Neural progenitor cell (in vitro differentiated cells): ENCODE measurements around the gene RTN4. TPM values are rescaled to one million over a fixed set of nuclear protein-coding genes. Genes with fewer than 3 reads are reported as not detected.

Source experiments
- DNase-seq: peaks from one replicate; pipeline ENCODE4 v3.0.0-alpha.2; 2016; ENCODE audit warnings: low spot score
- H2AFZ ChIP-seq: fragments of 200-600 bp; sonication (generic); replicated peaks from 2 replicates; pipeline ENCODE4 v1.6.1; 2016; ENCODE audit warnings: antibody characterized with exemption
- H3F3A ChIP-seq: fragments of 200-600 bp; sonication (generic); 2 replicates; pipeline ENCODE4 v1.6.1; 2016; ENCODE audit warnings: antibody characterized with exemption, low read depth
- H3K27ac ChIP-seq: fragments of 200-600 bp; sonication (generic); 2 replicates; pipeline ENCODE4 v1.5.1; 2016; ENCODE audit warnings: mild to moderate bottlenecking
- H3K27me3 ChIP-seq: fragments of 200-600 bp; sonication (generic); 2 replicates; pipeline ENCODE4 v1.6.1; 2016; ENCODE audit warnings: mild to moderate bottlenecking, moderate library complexity
- H3K36me3 ChIP-seq: fragments of 200-600 bp; sonication (generic); 2 replicates; pipeline ENCODE4 v1.5.1; 2016
- H3K4me1 ChIP-seq: fragments of 200-600 bp; sonication (generic); 2 replicates; pipeline ENCODE4 v1.6.1; 2016; ENCODE audit warnings: mixed run types
- H3K4me2 ChIP-seq: fragments of 200-600 bp; sonication (generic); 2 replicates; pipeline ENCODE4 v1.6.1; 2016
- H3K4me3 ChIP-seq: fragments of 200-600 bp; sonication (generic); 2 replicates; pipeline ENCODE4 v1.5.1; 2016
- H3K79me2 ChIP-seq: fragments of 200-600 bp; sonication (generic); 2 replicates; pipeline ENCODE4 v1.6.1; 2016; ENCODE audit warnings: low read depth
- H3K9ac ChIP-seq: fragments of 200-600 bp; sonication (generic); 2 replicates; pipeline ENCODE4 v1.6.1; 2016
- H3K9me3 ChIP-seq: fragments of 200-600 bp; sonication (generic); 2 replicates; pipeline ENCODE4 v1.5.1; 2016; ENCODE audit warnings: low read depth
- H4K20me1 ChIP-seq: fragments of 200-600 bp; sonication (generic); 2 replicates; pipeline ENCODE4 v1.6.1; 2016; ENCODE audit warnings: low read depth
- H3K27ac Mint-ChIP-seq: 3 replicates; pipeline ENCODE4 v1.8.0; 2021; ENCODE audit warnings: mixed read lengths
- H3K27me3 Mint-ChIP-seq: 2 replicates; pipeline ENCODE4 v1.8.0; 2022; ENCODE audit warnings: low read depth, mild to moderate bottlenecking, inconsistent platforms, moderate library complexity, mixed read lengths; ENCODE audit not compliant: insufficient read depth
- H3K36me3 Mint-ChIP-seq: 3 replicates; pipeline ENCODE4 v1.8.0; 2021; ENCODE audit warnings: mixed read lengths
- H3K4me1 Mint-ChIP-seq: 3 replicates; pipeline ENCODE4 v1.8.0; 2021; ENCODE audit warnings: mixed read lengths
- H3K4me3 Mint-ChIP-seq: 3 replicates; pipeline ENCODE4 v1.8.0; 2021; ENCODE audit warnings: mild to moderate bottlenecking, moderate library complexity, mixed read lengths
- H3K9me3 Mint-ChIP-seq: 3 replicates; pipeline ENCODE4 v1.8.0; 2020; ENCODE audit warnings: mixed read lengths
- CTCF ChIP-seq: fragments of 200-600 bp; sonication (generic); IDR thresholded peaks from 2 replicates; pipeline ENCODE4 v1.5.1; 2017; ENCODE audit warnings: antibody characterized with exemption, mild to moderate bottlenecking
- EZH2 ChIP-seq: fragments of 200-600 bp; sonication (generic); IDR thresholded peaks from 2 replicates; pipeline ENCODE4 v1.6.1; 2017; ENCODE audit warnings: antibody characterized with exemption, mild to moderate bottlenecking, moderate library complexity
- EZH2phosphoT487 ChIP-seq: fragments of 200-600 bp; sonication (generic); IDR thresholded peaks from 2 replicates; pipeline ENCODE4 v1.6.1; 2017; ENCODE audit warnings: antibody characterized with exemption
- total RNA-seq: library from RNA; depleted of rRNA; stranded (reverse); fragments of >200 nt; gene quantifications from 2 replicates; pipeline ENCODE4 v1.2.3, GENCODE V29; 2015; ENCODE audit warnings: low replicate concordance

Gene RTN4
- total RNA-seq, 1 donor from 2014 or later = 157 TPM

- H3K4me1 Mint-ChIP-seq = no peaks in the 10 kb centered on the region
These were observed 14.5 kb downstream of the RTN4 start for GRCh38 chr2:55035716-55036115.

GRCh38 chr2:55033921-55034320 is 16.3 kb downstream of the RTN4 start:
- Histone ChIP-seq H4K20me1 (peaks cover 26% of the 10 kb centered on the region), H2AFZ (no peak overlapping the region), H3K4me1 (no peaks in the 10 kb centered on the region), H3K79me2 (peaks cover 100% of the 10 kb centered on the region), H3K4me2 (no peak overlapping the region), H3K27ac (no peak overlapping the region), H3K4me3 (no peak overlapping the region), H3K9ac (no peak overlapping the region), H3K9me3 (peaks cover 3% of the 10 kb centered on the region), H3K27me3 (no peaks in the 10 kb centered on the region), H3F3A (no peaks in the 10 kb centered on the region), H3K36me3 (peaks cover 2% of the 10 kb centered on the region)
- Mint-ChIP-seq H3K9me3 (peaks cover 51% of the 10 kb centered on the region), H3K4me1 (no peaks in the 10 kb centered on the region), H3K27me3 (peaks cover 4% of the 10 kb centered on the region), H3K4me3 (no peak overlapping the region), H3K36me3 (peaks cover 55% of the 10 kb centered on the region), H3K27ac (no peak overlapping the region)
- TF ChIP-seq EZH2 (no peak), EZH2phosphoT487 (no peak), CTCF (no peak)
- no peak for DNase-seq

More at GRCh38 chr2:55035716-55036115, 14.5 kb downstream of the RTN4 start:
- H3F3A ChIP-seq = no peaks in the 10 kb centered on the region
- no peak overlapping the region for H3K27ac Mint-ChIP-seq
- peaks cover 6% of the 10 kb centered on the region for H3K9me3 ChIP-seq
- peaks cover 100% of the 10 kb centered on the region for H3K79me2 ChIP-seq
- no peak overlapping the region for H3K4me2 ChIP-seq
- peaks cover 4% of the 10 kb centered on the region for H3K27me3 Mint-ChIP-seq
- H3K4me3 Mint-ChIP-seq = no peak overlapping the region
- H3K9ac ChIP-seq = no peak overlapping the region
- peaks cover 56% of the 10 kb centered on the region for H3K36me3 Mint-ChIP-seq
- no peak overlapping the region for H3K27ac ChIP-seq
- no peaks in the 10 kb centered on the region for H3K27me3 ChIP-seq
- peaks cover 30% of the 10 kb centered on the region for H4K20me1 ChIP-seq
- no peak for DNase-seq
- no peak overlapping the region for H3K4me3 ChIP-seq
- no peak overlapping the region for H2AFZ ChIP-seq
- no peaks in the 10 kb centered on the region for H3K4me1 ChIP-seq
- peaks cover 58% of the 10 kb centered on the region for H3K9me3 Mint-ChIP-seq
- TF ChIP-seq CTCF (no peak), EZH2 (no peak), EZH2phosphoT487 (no peak)
- peaks cover 4% of the 10 kb centered on the region for H3K36me3 ChIP-seq

GRCh38 chr2:55033076-55033742 is 17.0 kb downstream of the RTN4 start:
- no peak for DNase-seq
- Histone ChIP-seq H3K27me3 (no peaks in the 10 kb centered on the region), H2AFZ (no peak overlapping the region), H4K20me1 (peaks cover 27% of the 10 kb centered on the region), H3K36me3 (no peaks in the 10 kb centered on the region), H3K4me1 (no peaks in the 10 kb centered on the region), H3K4me2 (no peak overlapping the region), H3K27ac (no peak overlapping the region), H3K4me3 (no peak overlapping the region), H3K9me3 (peaks cover 3% of the 10 kb centered on the region), H3F3A (no peaks in the 10 kb centered on the region), H3K9ac (no peak overlapping the region), H3K79me2 (peaks cover 100% of the 10 kb centered on the region)
- no peak for TF ChIP-seq EZH2
- no peak for TF ChIP-seq EZH2phosphoT487
- TF ChIP-seq CTCF = no peak
- Mint-ChIP-seq H3K27me3 (peaks cover 4% of the 10 kb centered on the region), H3K9me3 (peaks cover 48% of the 10 kb centered on the region), H3K4me3 (no peak overlapping the region), H3K4me1 (no peaks in the 10 kb centered on the region), H3K36me3 (peaks cover 53% of the 10 kb centered on the region), H3K27ac (no peak overlapping the region)
